ENCODE data around the gene POU6F2. TPM values are rescaled to one million over a fixed set of nuclear protein-coding genes. Genes with fewer than 3 reads are reported as not detected.

Gene POU6F2
- polyA plus RNA-seq, 4 donors = 0.16 TPM; not detected in 3

- FAIRE-seq (no peak), DNase-seq (no peak)
- H3K4me1 ChIP-seq (ENCODE audit: control insufficient read depth in 3 of 3, insufficient read depth in 2 of 3, low read depth in 1 of 3, low read length in 2 of 3) = no peaks in the 10 kb centered on the region
- no peak overlapping the region for H3K4me3 ChIP-seq (ENCODE audit: low read depth in 1 of 3, low read length in 3 of 3)
- no peaks in the 10 kb centered on the region for H3K27me3 ChIP-seq (ENCODE audit: control insufficient read depth in 3 of 3, insufficient read depth in 3 of 3, low read length in 3 of 3)
- no peaks in the 10 kb centered on the region for H3K36me3 ChIP-seq (ENCODE audit: control insufficient read depth in 3 of 3, insufficient read depth in 2 of 3, low read depth in 1 of 3, low read length in 3 of 3)
- WGBS, 3 donors = 48 to 60% (median 49%) methylated on average over 4 of the region's 4 CpGs
- no peak overlapping the region for H3K27ac ChIP-seq (ENCODE audit: low read depth in 1 of 3, low read length in 2 of 3)
- no peaks in the 10 kb centered on the region for H3K9me3 ChIP-seq (ENCODE audit: control insufficient read depth in 2 of 2, insufficient read depth in 1 of 2, low read depth in 1 of 2, low read length in 1 of 2)
Observed at GRCh38 chr7:39035156-39035555, 57.4 kb downstream of the POU6F2 start.

GRCh38 chr7:39035903-39036302 is 58.2 kb downstream of the POU6F2 start:
- Histone ChIP-seq H3K27me3 (ENCODE audit: control insufficient read depth in 3 of 3, insufficient read depth in 3 of 3, low read length in 3 of 3) (no peaks in the 10 kb centered on the region), H3K36me3 (ENCODE audit: control insufficient read depth in 3 of 3, insufficient read depth in 2 of 3, low read depth in 1 of 3, low read length in 3 of 3) (no peaks in the 10 kb centered on the region), H3K27ac (ENCODE audit: low read depth in 1 of 3, low read length in 2 of 3) (no peak overlapping the region), H3K4me3 (ENCODE audit: low read depth in 1 of 3, low read length in 3 of 3) (no peak overlapping the region), H3K4me1 (ENCODE audit: control insufficient read depth in 3 of 3, insufficient read depth in 2 of 3, low read depth in 1 of 3, low read length in 2 of 3) (no peaks in the 10 kb centered on the region), H3K9me3 (ENCODE audit: control insufficient read depth in 2 of 2, insufficient read depth in 1 of 2, low read depth in 1 of 2, low read length in 1 of 2) (no peaks in the 10 kb centered on the region)
- DNase-seq (no peak), FAIRE-seq (no peak)
- WGBS, 3 donors = 58 to 93% (median 84%) methylated on average over 4 of the region's 4 CpGs

DNA sequence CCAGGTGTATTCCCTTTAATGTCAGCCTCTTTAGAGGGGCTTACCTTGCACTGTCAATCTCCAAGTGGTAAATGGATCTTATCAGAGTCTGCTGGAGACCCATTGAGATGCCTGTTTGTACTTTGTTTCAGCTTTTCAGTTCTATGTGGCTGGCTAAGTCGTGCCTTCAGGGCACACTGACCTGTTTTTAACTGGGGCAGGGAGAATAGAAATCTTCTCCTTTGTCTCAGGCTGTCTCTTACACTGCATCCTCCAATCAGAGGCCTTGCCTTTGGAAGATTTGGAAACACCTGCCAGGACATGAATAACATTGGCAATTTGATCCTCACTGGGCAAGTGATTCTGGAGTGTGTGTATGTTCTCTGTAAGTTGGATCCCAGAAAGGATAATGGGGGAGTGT is 65.0 kb downstream of the POU6F2 start:
- FAIRE-seq (no peak), DNase-seq (no peak)
- H3K4me3 ChIP-seq (ENCODE audit: low read depth in 1 of 3, low read length in 3 of 3) = no peak overlapping the region
- no peaks in the 10 kb centered on the region for H3K9me3 ChIP-seq (ENCODE audit: control insufficient read depth in 2 of 2, insufficient read depth in 1 of 2, low read depth in 1 of 2, low read length in 1 of 2)
- no peaks in the 10 kb centered on the region for H3K36me3 ChIP-seq (ENCODE audit: control insufficient read depth in 3 of 3, insufficient read depth in 2 of 3, low read depth in 1 of 3, low read length in 3 of 3)
- H3K27me3 ChIP-seq (ENCODE audit: control insufficient read depth in 3 of 3, insufficient read depth in 3 of 3, low read length in 3 of 3) = no peaks in the 10 kb centered on the region
- H3K27ac ChIP-seq (ENCODE audit: low read depth in 1 of 3, low read length in 2 of 3) = no peak overlapping the region
- WGBS, 3 donors = 16 to 28% (median 21%) methylated on average over 1 of the region's 1 CpG
- no peaks in the 10 kb centered on the region for H3K4me1 ChIP-seq (ENCODE audit: control insufficient read depth in 3 of 3, insufficient read depth in 2 of 3, low read depth in 1 of 3, low read length in 2 of 3)

- Histone ChIP-seq H3K36me3 (ENCODE audit: control insufficient read depth in 3 of 3, insufficient read depth in 2 of 3, low read depth in 1 of 3, low read length in 3 of 3) (no peaks in the 10 kb centered on the region), H3K27ac (ENCODE audit: low read depth in 1 of 3, low read length in 2 of 3) (no peak overlapping the region), H3K4me3 (ENCODE audit: low read depth in 1 of 3, low read length in 3 of 3) (no peak overlapping the region), H3K9me3 (ENCODE audit: control insufficient read depth in 2 of 2, insufficient read depth in 1 of 2, low read depth in 1 of 2, low read length in 1 of 2) (no peaks in the 10 kb centered on the region), H3K27me3 (ENCODE audit: control insufficient read depth in 3 of 3, insufficient read depth in 3 of 3, low read length in 3 of 3) (no peaks in the 10 kb centered on the region), H3K4me1 (ENCODE audit: control insufficient read depth in 3 of 3, insufficient read depth in 2 of 3, low read depth in 1 of 3, low read length in 2 of 3) (no peaks in the 10 kb centered on the region)
- FAIRE-seq = no peak
- DNase-seq = no peak
- 51 to 83% (median 64%) methylated on average over 2 of the region's 2 CpGs for WGBS, 3 donors
Observed at GRCh38 chr7:39043531-39043930, 65.8 kb downstream of the POU6F2 start.

DNA sequence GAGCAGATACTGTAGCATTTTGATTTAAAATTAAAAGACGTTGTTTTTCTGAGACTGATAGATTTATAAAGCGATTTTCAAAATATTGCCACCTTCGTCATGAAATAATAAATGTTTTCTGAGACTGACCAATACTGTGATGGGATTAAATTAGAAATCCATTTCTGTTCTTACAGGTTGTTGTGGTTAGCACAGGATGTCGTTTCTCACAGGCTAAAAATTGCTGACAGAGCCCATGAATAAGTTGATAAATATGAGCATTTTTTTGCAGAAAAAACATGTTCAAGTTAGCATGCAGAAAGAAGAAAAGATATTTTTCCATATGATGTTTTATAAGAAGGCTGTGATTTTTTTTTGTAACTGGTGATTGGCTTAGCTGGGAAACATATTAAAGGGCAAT is 66.8 kb downstream of the POU6F2 start:
- DNase-seq (no peak), FAIRE-seq (no peak)
- H3K36me3 ChIP-seq (ENCODE audit: control insufficient read depth in 3 of 3, insufficient read depth in 2 of 3, low read depth in 1 of 3, low read length in 3 of 3) = no peaks in the 10 kb centered on the region
- H3K27me3 ChIP-seq (ENCODE audit: control insufficient read depth in 3 of 3, insufficient read depth in 3 of 3, low read length in 3 of 3) = no peaks in the 10 kb centered on the region
- H3K4me1 ChIP-seq (ENCODE audit: control insufficient read depth in 3 of 3, insufficient read depth in 2 of 3, low read depth in 1 of 3, low read length in 2 of 3) = no peaks in the 10 kb centered on the region
- no peak overlapping the region for H3K27ac ChIP-seq (ENCODE audit: low read depth in 1 of 3, low read length in 2 of 3)
- WGBS, 3 donors = 68 to 75% (median 69%) methylated on average over 4 of the region's 4 CpGs
- H3K4me3 ChIP-seq (ENCODE audit: low read depth in 1 of 3, low read length in 3 of 3) = no peak overlapping the region
- no peaks in the 10 kb centered on the region for H3K9me3 ChIP-seq (ENCODE audit: control insufficient read depth in 2 of 2, insufficient read depth in 1 of 2, low read depth in 1 of 2, low read length in 1 of 2)

- FAIRE-seq = no peak
- no peaks in the 10 kb centered on the region for H3K9me3 ChIP-seq (ENCODE audit: control insufficient read depth in 2 of 2, insufficient read depth in 1 of 2, low read depth in 1 of 2, low read length in 1 of 2)
- H3K4me3 ChIP-seq (ENCODE audit: low read depth in 1 of 3, low read length in 3 of 3) = no peak overlapping the region
- no peaks in the 10 kb centered on the region for H3K4me1 ChIP-seq (ENCODE audit: control insufficient read depth in 3 of 3, insufficient read depth in 2 of 3, low read depth in 1 of 3, low read length in 2 of 3)
- H3K27ac ChIP-seq (ENCODE audit: low read depth in 1 of 3, low read length in 2 of 3) = no peak overlapping the region
- 18 to 55% (median 37%) methylated on average over 1 of the region's 1 CpG for WGBS, 3 donors
- no peaks in the 10 kb centered on the region for H3K27me3 ChIP-seq (ENCODE audit: control insufficient read depth in 3 of 3, insufficient read depth in 3 of 3, low read length in 3 of 3)
- DNase-seq = no peak
- no peaks in the 10 kb centered on the region for H3K36me3 ChIP-seq (ENCODE audit: control insufficient read depth in 3 of 3, insufficient read depth in 2 of 3, low read depth in 1 of 3, low read length in 3 of 3)
Observed at GRCh38 chr7:39045231-39045630, 67.5 kb downstream of the POU6F2 start.

DNA sequence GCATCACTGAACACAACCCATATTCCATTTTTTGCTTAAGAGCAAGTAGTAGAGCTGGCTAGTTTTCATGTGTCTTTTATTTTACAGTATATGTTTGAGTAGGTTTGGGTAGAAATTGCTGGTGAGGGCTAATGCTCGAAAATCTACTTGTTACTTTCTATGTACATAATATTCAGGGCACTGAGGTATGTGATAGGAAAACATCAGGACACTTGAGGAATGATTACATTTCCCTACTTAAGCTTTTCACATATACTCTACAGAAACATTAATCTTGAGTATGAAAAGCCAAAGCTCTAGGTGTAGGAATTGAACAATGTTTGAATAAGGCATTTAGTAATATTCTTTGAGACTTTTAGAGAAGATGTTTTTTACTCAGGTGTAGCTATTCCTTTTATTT is 73.6 kb downstream of the POU6F2 start:
- Histone ChIP-seq H3K4me3 (ENCODE audit: low read depth in 1 of 3, low read length in 3 of 3) (no peak overlapping the region), H3K36me3 (ENCODE audit: control insufficient read depth in 3 of 3, insufficient read depth in 2 of 3, low read depth in 1 of 3, low read length in 3 of 3) (no peaks in the 10 kb centered on the region), H3K27ac (ENCODE audit: low read depth in 1 of 3, low read length in 2 of 3) (no peak overlapping the region), H3K9me3 (ENCODE audit: control insufficient read depth in 2 of 2, insufficient read depth in 1 of 2, low read depth in 1 of 2, low read length in 1 of 2) (no peaks in the 10 kb centered on the region), H3K27me3 (ENCODE audit: control insufficient read depth in 3 of 3, insufficient read depth in 3 of 3, low read length in 3 of 3) (no peaks in the 10 kb centered on the region), H3K4me1 (ENCODE audit: control insufficient read depth in 3 of 3, insufficient read depth in 2 of 3, low read depth in 1 of 3, low read length in 2 of 3) (no peaks in the 10 kb centered on the region)
- FAIRE-seq (no peak), DNase-seq (no peak)
- WGBS, 3 donors = 61 to 76% (median 67%) methylated on average over 1 of the region's 1 CpG

DNA sequence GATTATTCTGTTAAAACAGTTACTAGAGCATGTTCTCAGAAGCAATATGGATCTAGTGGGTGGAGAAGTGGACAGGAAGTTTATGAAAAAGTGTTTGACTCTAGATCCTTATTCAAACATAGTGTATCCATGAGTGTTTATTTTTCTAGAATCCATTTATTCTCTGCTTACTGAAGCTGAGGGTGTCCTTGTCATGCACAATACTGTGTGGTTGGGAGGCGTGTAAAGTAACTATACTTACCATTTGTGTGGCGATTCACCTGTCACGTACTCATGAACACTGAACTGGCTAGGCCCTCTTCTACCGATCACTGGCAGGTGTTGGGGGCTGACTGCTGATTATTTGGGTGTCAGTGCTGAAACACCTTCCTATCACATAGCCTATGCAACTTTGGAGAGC is 74.0 kb downstream of the POU6F2 start:
- DNase-seq (no peak), FAIRE-seq (no peak)
- Histone ChIP-seq H3K4me3 (ENCODE audit: low read depth in 1 of 3, low read length in 3 of 3) (no peak overlapping the region), H3K27ac (ENCODE audit: low read depth in 1 of 3, low read length in 2 of 3) (no peak overlapping the region), H3K27me3 (ENCODE audit: control insufficient read depth in 3 of 3, insufficient read depth in 3 of 3, low read length in 3 of 3) (no peaks in the 10 kb centered on the region), H3K4me1 (ENCODE audit: control insufficient read depth in 3 of 3, insufficient read depth in 2 of 3, low read depth in 1 of 3, low read length in 2 of 3) (no peaks in the 10 kb centered on the region), H3K9me3 (ENCODE audit: control insufficient read depth in 2 of 2, insufficient read depth in 1 of 2, low read depth in 1 of 2, low read length in 1 of 2) (no peaks in the 10 kb centered on the region), H3K36me3 (ENCODE audit: control insufficient read depth in 3 of 3, insufficient read depth in 2 of 3, low read depth in 1 of 3, low read length in 3 of 3) (no peaks in the 10 kb centered on the region)
- 78 to 89% (median 85%) methylated on average over 4 of the region's 4 CpGs for WGBS, 3 donors

DNA sequence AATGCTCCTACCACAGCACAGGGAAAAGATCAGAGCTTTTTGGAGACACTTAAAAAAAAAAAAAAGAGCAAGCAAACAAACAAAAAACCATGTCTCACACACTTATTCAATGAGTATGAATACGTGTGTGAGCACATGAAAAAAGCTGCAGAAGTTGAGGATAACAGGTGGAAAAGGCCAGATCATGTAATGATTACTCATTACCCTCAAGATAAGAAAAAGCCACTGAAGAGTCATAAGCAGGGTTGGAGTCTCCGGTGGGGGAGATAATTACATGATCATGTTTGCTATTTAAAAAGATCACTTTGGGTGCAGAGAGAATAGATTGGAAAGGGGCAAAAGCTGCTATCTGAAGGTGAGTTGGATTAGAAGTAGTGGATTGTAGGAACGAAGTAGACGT is 77.0 kb downstream of the POU6F2 start:
- Histone ChIP-seq H3K27ac (ENCODE audit: low read depth in 1 of 3, low read length in 2 of 3) (no peak overlapping the region), H3K27me3 (ENCODE audit: control insufficient read depth in 3 of 3, insufficient read depth in 3 of 3, low read length in 3 of 3) (no peaks in the 10 kb centered on the region), H3K4me3 (ENCODE audit: low read depth in 1 of 3, low read length in 3 of 3) (no peak overlapping the region), H3K4me1 (ENCODE audit: control insufficient read depth in 3 of 3, insufficient read depth in 2 of 3, low read depth in 1 of 3, low read length in 2 of 3) (no peaks in the 10 kb centered on the region), H3K9me3 (ENCODE audit: control insufficient read depth in 2 of 2, insufficient read depth in 1 of 2, low read depth in 1 of 2, low read length in 1 of 2) (no peaks in the 10 kb centered on the region), H3K36me3 (ENCODE audit: control insufficient read depth in 3 of 3, insufficient read depth in 2 of 3, low read depth in 1 of 3, low read length in 3 of 3) (no peaks in the 10 kb centered on the region)
- 10 to 48% (median 33%) methylated on average over 4 of the region's 4 CpGs for WGBS, 3 donors
- FAIRE-seq (no peak), DNase-seq (no peak)
